ENCODE data around the gene SART3. TPM values are rescaled to one million over a fixed set of nuclear protein-coding genes. Genes with fewer than 3 reads are reported as not detected.

The SART3 gene
- total and polyA plus RNA-seq, 2 of the 4 experiments (the other 2 are of a cell fraction): 22.6 to 37.8 TPM

GRCh38 chr12:108602209-108602705 is 41.3 kb upstream of the SART3 start:
- no TSS peak for BruUV-seq (replicated peaks)
- no peaks in the 10 kb centered on the region for H3K79me1 ChIP-seq (ENCODE audit: low read depth in 1 of 2, low read length in 2 of 2)
- H3K9me3 ChIP-seq (ENCODE audit: control insufficient read depth, insufficient read depth, low read length): no peaks in the 10 kb centered on the region
- no peak overlapping the region for H3K9ac ChIP-seq (ENCODE audit: low read depth, low read length)
- dilution Hi-C loops (cut with HindIII; ENCODE audit: low sequenced_read_pairs, unreplicated experiment) (no loop called here), intact Hi-C loops (cut with micrococcal nuclease) (no loop called here), in situ Hi-C loops (cut with MboI; ENCODE audit: low sequenced_read_pairs) (no loop called here)
- no peak overlapping the region for H3K27ac ChIP-seq (ENCODE audit: insufficient read depth, low read length)
- H3K36me3 ChIP-seq (ENCODE audit: control insufficient read depth, insufficient read depth, low read length): no peaks in the 10 kb centered on the region
- H3K56ac ChIP-seq (ENCODE audit: extremely low read depth, insufficient read depth, low read length): no peak overlapping the region
- H3K18ac ChIP-seq (ENCODE audit: low read depth, low read length): no peak overlapping the region
- no peak overlapping the region for H3K23ac ChIP-seq (ENCODE audit: low read depth, low read length)
- H4K20me1 ChIP-seq (ENCODE audit: insufficient read depth, low read length): no peaks in the 10 kb centered on the region
- DNase-seq: no peak
- H2AK9ac ChIP-seq (replicated peaks; ENCODE audit: low read depth, low read length, poor library complexity): no peak overlapping the region
- no peak overlapping the region for H2BK20ac ChIP-seq (ENCODE audit: low read depth, low read length)
- POLR2A ChIA-PET (ENCODE audit: unreplicated experiment): no interaction called here
- CTCF ChIA-PET: interaction anchor here (0.5 kb wide), 1 partner anchor 28 kb away, joined by 3 read pairs; no protein-coding TSS in a partner anchor
- H2BK5ac ChIP-seq (ENCODE audit: low read depth, low read length, poor library complexity, severe bottlenecking): no peak overlapping the region
- no peak overlapping the region for H3K4me3 ChIP-seq (ENCODE audit: insufficient read depth, low read depth, low read length)
- H3K4me1 ChIP-seq (ENCODE audit: control insufficient read depth, insufficient read depth, low read length): peaks cover 5% of the 10 kb centered on the region; the same call in 1 of the 2 replicates
- no peak overlapping the region for H2AK5ac ChIP-seq (ENCODE audit: low read depth, low read length)
- H3K9me1 ChIP-seq (ENCODE audit: insufficient read depth, low read length): no peaks in the 10 kb centered on the region
- H3K27me3 ChIP-seq (ENCODE audit: control insufficient read depth, insufficient read depth, low read length): no peaks in the 10 kb centered on the region
- no peak overlapping the region for H4K8ac ChIP-seq (ENCODE audit: low read depth in 2 of 2, low read length in 2 of 2)
- no peak overlapping the region for H2BK15ac ChIP-seq (ENCODE audit: low read depth, low read length)
- H3K14ac ChIP-seq (replicated peaks; ENCODE audit: low read depth, low read length): no peak overlapping the region
- H4K91ac ChIP-seq (ENCODE audit: insufficient read depth, low read depth, low read length): no peak overlapping the region
- no peak for ATAC-seq (ENCODE audit: low read depth)
- no peak overlapping the region for H2BK120ac ChIP-seq (ENCODE audit: low read depth, low read length)
- WGBS, 2 experiments (ENCODE audit: extremely low coverage in 2 of 2, insufficient read length in 1 of 2): 90% methylated on average over 2 of the region's 9 CpGs; no CpG with 5 or more reads in 1 of the 2 experiments
- no peak overlapping the region for H4K5ac ChIP-seq (ENCODE audit: low read depth, low read length)
- no peak overlapping the region for H3K4ac ChIP-seq (ENCODE audit: low read depth, low read length)
- TF ChIP-seq USF2 (IDR thresholded peaks at IDR 0.05; ENCODE audit: low read depth, low read length): no peak
- TF ChIP-seq MXI1 (IDR thresholded peaks at IDR 0.05; ENCODE audit: borderline replicate concordance, low read depth, low read length): no peak
- TF ChIP-seq POLR2A (IDR thresholded peaks at IDR 0.05; ENCODE audit: low read depth, low read length): no peak
- TF ChIP-seq NFE2L2 (IDR thresholded peaks at IDR 0.05; ENCODE audit: low read depth, low read length): no peak
- no peak for TF ChIP-seq CHD1 (IDR thresholded peaks at IDR 0.05; ENCODE audit: low read depth, low read length)
- no peak for TF ChIP-seq CTCF (conservative IDR thresholded peaks at IDR 0.05; ENCODE audit: low read depth, low read length)
- no peak for TF ChIP-seq SMC3 (IDR thresholded peaks at IDR 0.05; ENCODE audit: low read depth, low read length)
- H2AFZ ChIP-seq (replicated peaks; ENCODE audit: low read length, poor library complexity): no peak overlapping the region
- no peak overlapping the region for H3K4me2 ChIP-seq (ENCODE audit: low read depth, low read length)

Data from IMR-90 (cell line).